NCI-H1105 treated with DMSO at 0.1 percent for 48 hours (cell line): ENCODE results near the gene ZBED1.
"Not testable (repeated sequence)": the region's sequence is repeated elsewhere in the genome, so short reads cannot be mapped to it uniquely, and the experiment has no call there.

Experiments used
- DNase-seq: peaks from one replicate; lab custom pipeline; 2025; lab: John Stamatoyannopoulos, UW

Gene ZBED1

GRCh38 chrX:2500803-2501558, at the start of gene ZBED1, which contains the start of gene DHRSX:
Gene ZBED1, minus strand, starts transcription at chrX:2500976. Its CDS starts 10,257 bp downstream, at chrX:2490719.
Gene DHRSX, minus strand, starts transcription at chrX:2500976. Its CDS starts 51 bp downstream, at chrX:2500925.
- no peak for DNase-seq

GRCh38 chrX:2549876-2550275, 49.1 kb upstream of the ZBED1 start:
- DNase-seq: peak; percentile 68

- no peak for DNase-seq
These were observed 48.1 kb upstream of the ZBED1 start for GRCh38 chrX:2548711-2549423.

- no peak for DNase-seq
These were observed 47.0 kb upstream of the ZBED1 start for GRCh38 chrX:2547736-2548135.

GRCh38 chrX:2546496-2546895, 45.7 kb upstream of the ZBED1 start:
- DNase-seq: no peak

- DNase-seq: no peak
These were observed 44.4 kb upstream of the ZBED1 start for GRCh38 chrX:2545144-2545543.

- no peak for DNase-seq
These were observed 42.2 kb upstream of the ZBED1 start for GRCh38 chrX:2542826-2543521.

- no peak for DNase-seq
These were observed 40.8 kb upstream of the ZBED1 start for GRCh38 chrX:2541603-2542002.

GRCh38 chrX:2540426-2540947, 39.7 kb upstream of the ZBED1 start:
- no peak for DNase-seq

GRCh38 chrX:2539586-2539985, 38.8 kb upstream of the ZBED1 start:
- DNase-seq: no peak

DNA sequence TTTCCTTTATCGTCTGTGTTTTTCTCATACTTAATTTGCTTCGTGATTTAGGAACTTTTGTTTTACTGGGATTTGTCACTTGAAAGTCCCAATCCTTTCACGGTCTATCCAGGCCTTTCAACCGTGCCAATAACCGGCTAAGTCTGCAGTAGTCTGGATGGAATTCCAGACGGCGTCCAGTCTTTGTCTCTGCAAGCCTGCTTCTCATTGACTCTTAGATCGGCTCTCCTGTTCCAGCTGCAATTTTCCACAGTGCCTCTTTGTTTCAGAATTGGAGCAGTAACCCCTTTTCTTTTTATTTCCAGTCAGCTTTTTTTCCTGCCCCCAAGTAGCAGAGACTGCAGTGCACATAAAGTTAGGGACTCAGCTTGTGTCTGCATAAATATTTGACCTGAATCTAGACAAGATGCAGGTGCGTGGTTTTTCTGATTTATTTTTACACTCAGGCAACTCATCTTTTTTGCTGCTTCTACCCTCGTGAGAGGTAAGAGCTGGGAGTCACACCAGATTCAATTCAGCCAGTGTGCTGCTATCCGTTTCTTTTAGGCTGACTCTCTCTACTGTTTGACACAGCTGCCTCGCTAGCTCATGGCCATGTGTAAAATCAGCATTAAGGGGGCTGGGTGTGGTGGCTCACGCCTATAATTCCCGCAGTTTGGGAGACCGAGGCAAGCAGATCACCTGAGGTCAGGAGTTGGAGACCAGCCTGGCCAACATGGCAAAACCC, 37.4 kb upstream of the ZBED1 start:
- DNase-seq: no peak

GRCh38 chrX:2536974-2537373, 36.2 kb upstream of the ZBED1 start:
- DNase-seq: no peak

- no peak for DNase-seq
These were observed 35.4 kb upstream of the ZBED1 start for GRCh38 chrX:2536141-2536540.

DNA sequence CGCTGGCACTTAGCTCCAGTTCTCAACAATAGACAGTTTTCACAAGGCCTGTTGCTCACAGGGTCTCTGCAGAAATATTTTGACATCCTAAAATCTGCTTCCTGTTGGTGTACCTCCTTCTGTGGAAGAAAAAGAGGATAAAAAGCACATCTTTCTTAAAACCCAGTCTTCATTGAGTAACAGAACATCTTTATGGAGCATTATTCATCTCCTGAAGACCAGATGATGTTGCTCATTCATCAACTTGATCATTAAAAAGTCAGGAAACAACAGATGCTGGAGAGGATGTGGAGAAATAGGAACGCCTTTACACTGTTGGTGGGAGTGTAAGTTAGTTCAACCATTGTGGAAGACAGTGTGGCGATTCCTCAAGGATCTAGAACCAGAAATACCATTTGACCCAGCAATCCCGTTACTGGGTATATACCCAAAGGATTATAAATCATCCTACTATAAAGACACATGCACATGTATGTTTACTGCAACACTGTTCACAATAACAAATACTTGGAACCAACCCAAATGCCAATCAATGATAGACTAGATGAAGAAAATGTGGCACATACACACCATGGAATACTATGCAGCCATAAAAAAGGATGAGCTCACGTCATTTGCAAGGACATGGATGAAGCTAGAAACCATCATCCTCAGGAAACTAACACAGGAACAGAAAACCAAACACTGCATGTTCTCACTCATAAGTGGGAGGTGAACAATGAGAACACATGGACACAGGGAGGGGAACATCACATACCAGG, 33.7 kb upstream of the ZBED1 start:
- not testable (repeated sequence) for DNase-seq

DNA sequence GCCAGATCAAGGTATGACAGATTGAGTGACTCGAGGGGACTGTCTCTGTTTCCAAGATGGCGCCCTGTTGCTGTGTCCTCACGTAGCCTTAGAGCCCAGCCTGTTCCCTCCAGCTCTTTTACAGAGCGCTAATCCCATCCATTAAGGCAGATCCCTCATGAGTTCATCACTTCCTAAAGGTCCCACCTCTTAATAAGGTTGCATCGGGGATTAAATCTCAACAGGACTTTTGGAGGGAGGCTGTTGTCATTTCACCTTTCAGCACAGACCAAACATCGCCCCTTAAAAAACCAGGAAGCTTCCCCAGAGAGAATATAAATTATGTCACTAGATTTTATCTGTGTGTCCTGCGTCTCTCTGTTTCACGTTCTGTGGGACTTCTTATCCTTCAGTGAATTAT, 32.6 kb upstream of the ZBED1 start:
- DNase-seq: no peak

- no peak for DNase-seq
These were observed 25.6 kb upstream of the ZBED1 start for GRCh38 chrX:2526390-2526789.

- no peak for DNase-seq
These were observed 23.1 kb upstream of the ZBED1 start for GRCh38 chrX:2523911-2524310.

GRCh38 chrX:2521927-2522386, 21.2 kb upstream of the ZBED1 start:
- no peak for DNase-seq

DNA sequence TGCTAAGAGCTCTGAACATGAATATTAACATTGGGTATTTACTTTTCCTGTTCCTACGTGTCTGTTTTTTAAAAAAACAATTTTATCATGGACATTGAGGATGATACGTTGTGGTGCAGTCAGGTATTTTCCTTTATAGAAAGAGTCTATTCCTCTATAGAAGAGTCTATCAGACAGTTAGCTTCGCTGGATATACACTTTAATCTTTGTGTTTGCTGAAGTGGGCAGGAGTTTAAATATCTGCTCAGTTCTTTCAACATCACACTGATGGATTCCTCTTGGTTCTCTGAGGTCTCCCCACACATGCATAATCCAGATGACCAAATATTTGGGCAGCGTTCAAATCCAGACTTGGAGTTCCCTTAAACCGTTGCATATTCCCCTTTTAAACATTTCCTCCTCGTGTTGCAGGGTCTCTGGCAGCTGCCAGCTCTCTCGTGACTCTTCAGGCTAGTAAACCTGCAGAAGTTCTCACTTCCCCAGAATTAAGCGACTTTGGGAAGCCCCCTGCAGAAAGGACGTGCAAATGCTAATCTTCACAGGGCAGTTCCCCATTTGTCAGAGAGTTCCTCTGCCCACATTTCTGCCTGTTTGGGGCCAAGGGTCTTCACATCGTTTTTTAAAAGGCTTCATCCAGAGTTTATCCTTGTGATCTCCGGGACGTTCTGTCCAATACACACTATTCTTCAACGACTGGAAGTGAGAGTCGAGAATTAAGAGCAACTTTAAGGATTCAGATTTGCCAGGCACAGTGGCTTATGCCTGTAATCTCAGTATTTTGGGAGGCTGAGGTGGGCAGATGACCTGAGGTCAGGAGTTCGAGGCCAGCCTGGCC, 20.5 kb upstream of the ZBED1 start:
- DNase-seq: no peak

DNA sequence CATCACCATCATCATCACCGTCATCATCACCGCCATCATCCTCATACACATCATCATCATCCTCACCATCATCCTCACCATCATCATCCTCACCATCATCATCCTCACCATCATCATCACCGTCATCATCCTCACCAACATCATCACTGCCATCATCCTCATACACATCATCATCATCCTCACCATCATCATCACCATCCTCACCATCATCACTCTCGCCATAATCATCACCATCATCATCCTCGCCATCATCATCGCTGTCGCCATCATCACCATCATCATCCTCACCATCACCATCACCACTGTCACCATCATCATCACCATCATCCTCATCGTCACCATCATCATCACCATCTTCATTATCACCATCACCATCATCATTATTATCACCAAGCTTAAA, 19.8 kb upstream of the ZBED1 start:
- no peak for DNase-seq
